T47D (cell line): ENCODE measurements around the gene BCL2L14.

Experiments
- DNase-seq, 2 experiments: peaks; one replicate each; pipeline versions ENCODE4 v3.0.0 to v3.0.0-alpha.2; 2011 to 2012; ENCODE audit warnings: low read depth in 1 of 2, low spot score in 1 of 2
- JUND ChIP-seq: IDR thresholded peaks from 2 replicates; pipeline ENCODE4 v1.6.1; 2012; ENCODE audit warnings: low read depth
- in situ Hi-C: cut with HindIII; loops from 2 replicates; pipeline ENCODE4 v1.10.0; 2016; ENCODE audit warnings: low sequenced_read_pairs, low pct_unique_long_range_greater_than_20kb

BCL2L14 gene

DNA sequence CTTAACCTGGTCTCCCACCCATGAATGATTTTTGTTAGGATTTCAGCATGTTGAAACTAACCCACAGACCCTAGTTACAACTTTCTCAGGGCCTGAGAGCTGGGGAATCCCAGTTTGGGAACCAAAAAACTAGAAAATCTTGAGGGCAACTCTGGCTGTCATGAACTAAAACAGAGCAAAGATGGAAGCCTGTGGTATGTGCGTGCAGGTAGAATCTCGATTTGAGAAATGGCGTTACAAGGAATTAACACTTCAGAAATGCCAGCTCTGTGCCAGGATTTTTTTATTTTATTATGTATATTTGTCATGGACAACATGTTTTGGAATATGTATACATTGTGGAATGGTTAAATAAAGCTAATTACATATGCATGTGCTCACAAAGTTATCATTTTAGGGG, 36.4 kb upstream of the BCL2L14 start:
- no peak for DNase-seq
- in situ Hi-C loops: no loop called here
- no peak for TF ChIP-seq JUND

GRCh38 chr12:12035229-12035628, 35.5 kb upstream of the BCL2L14 start:
- no peak for TF ChIP-seq JUND
- in situ Hi-C loops: no loop called here
- DNase-seq: no peak

DNA sequence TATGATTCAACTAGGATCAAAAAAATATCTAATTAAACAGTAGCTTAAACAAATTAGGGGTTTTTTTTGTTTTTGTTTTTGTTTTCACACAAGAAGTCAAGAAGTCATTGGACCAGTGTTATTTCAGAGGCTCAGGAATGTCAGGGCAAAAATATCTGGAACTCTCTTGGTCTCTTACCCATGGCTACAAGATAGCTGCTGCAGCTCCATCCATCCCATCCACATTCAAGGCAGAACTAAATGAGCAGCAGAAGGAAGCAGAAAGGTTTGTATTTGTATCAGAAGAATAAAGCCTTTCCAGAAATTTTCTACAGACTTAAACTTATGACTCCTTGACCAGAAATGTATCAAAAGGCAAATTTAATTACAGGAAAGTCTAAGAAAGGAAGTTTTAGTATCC, 33.8 kb upstream of the BCL2L14 start:
- in situ Hi-C loops: no loop called here
- no peak for TF ChIP-seq JUND
- DNase-seq: no peak

DNA sequence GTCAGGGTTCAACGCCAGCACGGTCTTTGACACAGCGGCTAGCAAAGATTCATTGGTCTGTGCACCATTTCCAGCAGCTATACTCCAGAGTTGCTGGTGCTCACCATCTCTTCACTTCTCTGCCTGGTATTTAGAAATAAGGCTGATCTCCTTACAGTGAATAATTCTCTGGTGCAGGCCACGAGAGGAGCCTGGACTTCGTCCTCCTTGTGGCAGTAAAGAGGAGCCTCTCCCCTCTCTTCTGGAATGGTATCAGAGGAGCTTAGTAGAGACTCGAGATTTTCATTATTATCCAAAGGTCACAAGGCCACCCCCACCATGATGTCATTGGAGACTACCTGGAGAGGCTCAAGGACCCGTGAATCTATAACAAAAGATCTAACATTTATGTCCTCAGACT, 30.8 kb upstream of the BCL2L14 start:
- no peak for TF ChIP-seq JUND
- in situ Hi-C loops: no loop called here
- DNase-seq: no peak

GRCh38 chr12:12046401-12046800, 24.3 kb upstream of the BCL2L14 start:
- in situ Hi-C loops: no loop called here
- no peak for TF ChIP-seq JUND
- DNase-seq: no peak

- no peak for DNase-seq
- no peak for TF ChIP-seq JUND
- in situ Hi-C loops: no loop called here
Observed at GRCh38 chr12:12047682-12048081, 23.1 kb upstream of the BCL2L14 start.

DNA sequence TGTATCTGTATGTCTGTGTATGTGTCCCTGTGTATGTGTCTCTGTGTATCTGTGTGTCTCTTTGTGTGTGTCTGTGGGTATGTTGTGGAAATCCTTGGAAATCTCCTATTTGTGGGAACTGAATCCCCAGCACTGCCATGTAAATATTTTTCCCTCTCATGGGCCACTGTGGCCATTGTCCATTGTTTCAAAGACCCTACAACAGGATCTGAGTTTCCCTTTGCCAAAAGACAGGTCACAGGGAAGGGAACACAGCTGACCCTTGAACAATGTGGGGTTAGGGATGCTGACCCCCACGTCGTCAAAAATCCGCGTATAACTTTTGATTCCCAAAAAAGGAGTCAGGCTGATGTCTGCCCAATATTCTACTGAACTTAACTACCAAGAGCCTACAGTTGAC, 22.5 kb upstream of the BCL2L14 start:
- in situ Hi-C loops: no loop called here
- no peak for TF ChIP-seq JUND
- DNase-seq: no peak

DNA sequence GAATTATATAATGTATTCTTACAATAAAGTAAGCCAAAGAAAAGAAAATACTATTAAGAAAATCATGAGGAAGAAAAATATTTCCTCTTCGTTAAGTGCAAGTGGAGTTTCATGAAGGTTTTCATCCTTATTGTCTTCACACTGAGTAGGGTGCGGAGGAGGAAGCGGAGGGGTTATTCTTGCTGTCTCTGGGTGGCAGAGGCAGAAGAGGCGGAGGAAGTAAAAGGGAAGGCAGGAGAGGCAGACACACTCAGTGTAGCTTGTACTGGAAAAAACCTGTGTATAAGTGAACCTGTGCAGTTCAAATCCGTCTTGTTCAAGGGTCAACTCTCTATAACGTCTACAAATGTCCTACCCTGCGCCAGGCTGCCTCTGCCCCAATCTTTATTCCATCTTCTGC, 22.0 kb upstream of the BCL2L14 start:
- TF ChIP-seq JUND: no peak
- in situ Hi-C loops: no loop called here
- no peak for DNase-seq

DNA sequence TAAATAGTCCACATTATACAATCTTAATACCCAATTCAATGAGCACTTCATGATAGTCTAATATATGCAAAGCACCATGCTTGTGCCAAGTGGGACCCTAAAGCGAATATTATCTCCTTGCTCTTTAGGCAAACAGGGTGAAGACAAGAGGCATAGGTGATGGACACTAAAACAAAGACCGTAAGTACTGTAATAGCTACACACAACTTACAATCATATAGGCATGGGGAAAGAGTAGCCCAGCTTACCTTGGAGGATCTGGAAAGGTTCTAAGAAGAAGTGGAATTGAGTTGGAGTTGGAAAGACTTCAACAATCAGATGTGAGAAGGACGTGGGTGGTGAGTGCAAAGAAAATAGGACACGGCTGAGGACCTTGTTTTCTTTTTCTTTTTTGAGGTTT, 19.1 kb upstream of the BCL2L14 start:
- in situ Hi-C loops: no loop called here
- DNase-seq: no peak
- no peak for TF ChIP-seq JUND

DNA sequence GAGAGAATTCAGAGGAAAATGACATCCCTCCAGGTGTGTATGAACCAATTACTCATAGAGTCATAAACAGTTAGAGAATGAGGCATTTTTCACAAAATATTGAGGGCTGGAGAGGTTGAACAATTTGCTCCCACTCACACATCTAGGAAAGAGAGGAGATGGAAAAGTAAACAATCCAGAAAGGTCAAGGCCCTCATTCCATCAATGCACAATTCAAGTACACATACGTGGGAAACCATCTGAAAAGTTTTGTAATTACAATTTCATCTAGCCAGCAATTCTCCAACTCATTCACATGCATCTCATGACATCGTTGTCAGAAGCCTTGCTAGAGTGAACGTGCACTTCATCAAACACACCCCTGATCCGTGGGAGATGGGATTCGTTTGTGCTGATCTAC, 15.7 kb upstream of the BCL2L14 start:
- in situ Hi-C loops: no loop called here
- DNase-seq: no peak
- no peak for TF ChIP-seq JUND

DNA sequence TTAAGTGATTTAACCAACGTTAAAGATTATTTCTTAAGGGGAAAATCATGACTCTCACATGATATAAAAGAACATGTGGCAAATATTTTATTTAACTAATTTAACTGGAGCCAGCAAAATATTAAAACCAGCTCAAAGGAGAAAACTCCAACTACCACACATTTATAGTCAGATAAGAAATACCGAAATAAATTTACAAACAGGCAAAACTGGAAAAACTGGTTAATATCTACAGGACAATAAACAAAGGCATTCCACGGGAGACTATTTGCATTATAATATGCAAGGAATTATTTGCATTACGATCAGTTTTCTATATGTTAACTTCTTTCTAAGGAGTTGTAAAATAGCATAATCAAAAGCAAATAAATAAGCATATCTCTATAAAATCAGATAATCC, 13.8 kb upstream of the BCL2L14 start:
- in situ Hi-C loops: no loop called here
- DNase-seq: no peak
- TF ChIP-seq JUND: no peak

- in situ Hi-C loops: no loop called here
- TF ChIP-seq JUND: no peak
- no peak for DNase-seq
Observed at GRCh38 chr12:12064596-12064995, 6.1 kb upstream of the BCL2L14 start.

GRCh38 chr12:12068751-12069150, 2.0 kb upstream of the BCL2L14 start:
- in situ Hi-C loops: no loop called here
- DNase-seq: no peak
- TF ChIP-seq JUND: no peak

DNA sequence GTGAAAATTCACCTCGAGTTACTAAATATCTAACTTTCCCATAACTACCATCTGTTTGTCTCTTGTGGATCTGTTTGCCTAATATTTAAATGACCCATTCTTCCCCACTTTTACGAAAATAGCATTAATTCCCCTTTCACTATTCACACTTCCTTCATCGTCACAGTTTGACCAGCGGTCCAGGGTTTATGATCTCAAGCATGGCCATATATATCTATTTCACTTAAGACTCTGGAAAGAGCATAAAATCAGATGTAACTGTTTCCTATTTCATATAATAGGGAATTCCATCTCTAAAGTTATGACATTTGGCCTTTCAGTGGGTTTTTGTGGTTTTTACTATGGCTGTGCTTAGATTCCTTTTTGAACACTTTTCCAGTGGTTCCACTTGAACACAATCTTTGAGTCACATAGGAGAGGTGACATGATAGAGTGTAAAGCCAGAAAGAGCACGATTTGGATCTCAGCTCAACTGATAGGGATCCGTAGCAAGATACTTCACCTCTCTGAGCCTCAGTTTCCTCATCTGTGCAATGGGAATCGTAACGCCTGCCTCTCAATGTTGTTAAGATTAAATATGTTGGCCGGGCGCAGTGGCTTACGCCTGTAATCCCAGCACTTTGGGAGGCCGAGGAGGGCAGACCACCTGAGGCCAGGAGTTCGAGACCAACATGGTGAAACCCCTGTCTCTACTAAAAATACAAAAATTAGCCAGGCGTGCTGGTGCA, 754 bp upstream of the BCL2L14 start:
- TF ChIP-seq JUND: no peak
- in situ Hi-C loops: no loop called here
- no peak for DNase-seq
